Measurements from ENCODE around the gene PHLDA2. TPM values are rescaled to one million over a fixed set of nuclear protein-coding genes. Genes with fewer than 3 reads are reported as not detected.

Gene PHLDA2
- polyA plus RNA-seq, 2 donors: 19.6 to 61.7 TPM

DNA sequence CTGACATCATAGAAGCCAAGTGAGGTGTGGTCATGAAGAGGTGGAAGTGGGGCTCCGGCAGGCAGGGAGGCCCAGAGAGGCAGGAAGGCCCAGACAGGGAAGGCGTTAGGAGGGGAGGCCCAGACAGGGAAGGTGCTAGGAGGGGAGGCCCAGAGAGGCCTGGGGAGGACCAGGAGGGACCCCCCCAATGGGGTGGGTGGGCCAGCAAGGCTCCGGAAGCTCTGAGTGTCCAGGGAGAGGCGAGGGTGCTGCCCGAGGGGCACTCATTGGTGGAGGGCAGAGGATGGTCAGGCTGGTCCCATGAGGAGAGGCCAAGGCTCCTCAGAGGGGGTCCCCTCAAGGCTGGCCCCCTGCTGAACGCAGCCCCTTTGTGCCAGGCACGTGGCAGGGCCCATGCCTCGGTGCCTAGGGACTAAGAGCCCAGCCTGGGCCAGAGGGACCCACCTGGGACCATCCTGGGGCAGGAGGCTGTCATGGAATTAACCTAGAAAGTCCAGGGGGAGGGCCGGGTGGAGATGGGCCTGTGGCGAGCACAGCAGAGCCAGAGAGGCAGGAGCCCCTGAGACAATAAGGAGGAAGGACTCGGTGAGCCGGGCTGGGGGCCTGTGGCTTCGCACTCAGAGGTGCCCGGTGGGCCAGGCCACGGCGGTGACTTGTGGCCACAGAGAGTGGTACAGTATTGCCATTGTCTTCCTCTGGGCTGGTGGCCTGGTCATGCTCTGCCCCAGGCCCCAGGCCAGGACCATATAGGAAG is 12.2 kb downstream of the PHLDA2 start:
- Histone ChIP-seq H3K9me3 (ENCODE audit: control insufficient read depth in 2 of 2, insufficient read depth in 1 of 2, low read depth in 1 of 2, low read length in 1 of 2) (no peaks in the 10 kb centered on the region), H3K4me3 (ENCODE audit: low read depth in 1 of 2, low read length in 2 of 2) (no peak overlapping the region), H3K36me3 (ENCODE audit: control insufficient read depth in 2 of 2, insufficient read depth in 2 of 2, low read length in 1 of 2) (peaks cover 0 to 3% of the 10 kb centered on the region in 2 donors), H3K27me3 (ENCODE audit: control insufficient read depth in 1 of 2, insufficient read depth in 2 of 2, low read length in 2 of 2) (no peaks in the 10 kb centered on the region), H3K4me1 (ENCODE audit: control insufficient read depth in 2 of 2, insufficient read depth in 2 of 2, low read length in 1 of 2) (peaks cover 0 to 16% of the 10 kb centered on the region in 2 donors), H3K27ac (ENCODE audit: low read depth in 2 of 2, low read length in 1 of 2) (no peak overlapping the region)
- 92 to 94% methylated on average over 15 to 16 of the region's 16 CpGs for WGBS, 2 donors

DNA sequence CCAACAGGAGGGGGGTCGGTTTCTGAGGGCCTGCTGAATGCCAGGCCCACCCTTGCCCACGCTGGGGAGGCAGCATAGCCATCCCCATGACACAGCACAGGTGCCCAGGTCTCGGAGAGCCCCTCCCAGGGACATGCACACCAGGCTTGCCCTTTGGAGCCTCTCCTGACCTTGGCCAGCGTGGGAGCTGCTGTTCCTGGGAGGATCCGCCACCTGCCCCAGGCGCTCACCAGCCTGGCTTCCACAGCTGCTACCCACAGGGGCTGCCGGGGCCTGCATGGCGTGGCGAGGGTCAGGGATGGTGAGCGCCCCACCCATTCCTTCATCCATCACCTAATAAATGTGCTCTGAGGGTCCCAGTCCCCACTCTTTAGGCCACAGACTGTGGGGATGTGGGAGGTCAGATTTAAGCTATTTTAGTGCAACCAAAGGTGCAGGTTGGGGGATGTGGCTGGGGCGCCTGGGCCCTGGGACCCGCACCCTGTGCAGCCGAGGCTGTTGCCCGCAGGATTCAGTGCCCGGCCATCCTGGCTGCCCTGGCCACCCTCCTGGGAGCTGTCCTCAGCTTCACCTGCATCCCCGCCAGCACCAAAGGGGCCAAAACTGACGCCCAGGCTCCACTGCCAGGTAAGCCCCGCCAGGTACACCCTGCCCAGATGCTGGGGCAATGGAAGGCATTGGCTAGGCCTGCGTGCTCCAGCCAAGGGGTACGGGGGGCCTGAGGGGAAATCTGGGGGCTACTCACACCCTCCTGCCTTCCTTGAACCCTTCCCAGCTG is 12.9 kb downstream of the PHLDA2 start:
- Histone ChIP-seq H3K27me3 (ENCODE audit: control insufficient read depth in 1 of 2, insufficient read depth in 2 of 2, low read length in 2 of 2) (no peaks in the 10 kb centered on the region), H3K27ac (ENCODE audit: low read depth in 2 of 2, low read length in 1 of 2) (no peak overlapping the region), H3K4me1 (ENCODE audit: control insufficient read depth in 2 of 2, insufficient read depth in 2 of 2, low read length in 1 of 2) (peaks cover 0 to 24% of the 10 kb centered on the region in 2 donors), H3K4me3 (ENCODE audit: low read depth in 1 of 2, low read length in 2 of 2) (no peak overlapping the region), H3K36me3 (ENCODE audit: control insufficient read depth in 2 of 2, insufficient read depth in 2 of 2, low read length in 1 of 2) (peaks cover 0 to 3% of the 10 kb centered on the region in 2 donors), H3K9me3 (ENCODE audit: control insufficient read depth in 2 of 2, insufficient read depth in 1 of 2, low read depth in 1 of 2, low read length in 1 of 2) (no peaks in the 10 kb centered on the region)
- WGBS, 2 donors: 88 to 89% methylated on average over 20 of the region's 20 CpGs

DNA sequence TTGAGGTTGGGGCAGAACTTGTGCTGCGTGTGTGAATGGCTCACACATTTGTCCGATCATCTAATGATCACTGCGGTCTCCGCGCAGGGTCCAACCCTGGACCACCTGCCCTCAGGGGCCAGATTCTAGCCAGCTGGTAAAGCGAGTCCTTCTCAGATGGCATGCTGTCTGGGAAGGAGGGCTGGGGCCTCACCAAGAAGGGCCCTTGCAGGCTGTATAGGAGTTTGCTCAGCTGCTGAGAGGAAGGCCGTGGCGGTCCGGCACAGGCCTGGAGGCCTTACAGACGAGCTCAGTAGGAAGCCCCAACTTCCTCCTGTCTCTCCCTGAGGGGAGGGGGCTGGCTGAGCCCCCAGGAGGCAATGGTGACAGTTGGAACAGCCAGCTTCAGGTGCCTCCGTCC is 13.7 kb downstream of the PHLDA2 start:
- H3K9me3 ChIP-seq (ENCODE audit: control insufficient read depth in 2 of 2, insufficient read depth in 1 of 2, low read depth in 1 of 2, low read length in 1 of 2): no peaks in the 10 kb centered on the region
- H3K36me3 ChIP-seq (ENCODE audit: control insufficient read depth in 2 of 2, insufficient read depth in 2 of 2, low read length in 1 of 2): peaks cover 0 to 3% of the 10 kb centered on the region in 2 donors
- no peaks in the 10 kb centered on the region for H3K27me3 ChIP-seq (ENCODE audit: control insufficient read depth in 1 of 2, insufficient read depth in 2 of 2, low read length in 2 of 2)
- H3K4me1 ChIP-seq (ENCODE audit: control insufficient read depth in 2 of 2, insufficient read depth in 2 of 2, low read length in 1 of 2): peaks cover 3 to 26% of the 10 kb centered on the region in 2 donors
- H3K27ac ChIP-seq (ENCODE audit: low read depth in 2 of 2, low read length in 1 of 2): no peak overlapping the region
- no peak overlapping the region for H3K4me3 ChIP-seq (ENCODE audit: low read depth in 1 of 2, low read length in 2 of 2)
- 90 to 91% methylated on average over 11 of the region's 11 CpGs for WGBS, 2 donors

DNA sequence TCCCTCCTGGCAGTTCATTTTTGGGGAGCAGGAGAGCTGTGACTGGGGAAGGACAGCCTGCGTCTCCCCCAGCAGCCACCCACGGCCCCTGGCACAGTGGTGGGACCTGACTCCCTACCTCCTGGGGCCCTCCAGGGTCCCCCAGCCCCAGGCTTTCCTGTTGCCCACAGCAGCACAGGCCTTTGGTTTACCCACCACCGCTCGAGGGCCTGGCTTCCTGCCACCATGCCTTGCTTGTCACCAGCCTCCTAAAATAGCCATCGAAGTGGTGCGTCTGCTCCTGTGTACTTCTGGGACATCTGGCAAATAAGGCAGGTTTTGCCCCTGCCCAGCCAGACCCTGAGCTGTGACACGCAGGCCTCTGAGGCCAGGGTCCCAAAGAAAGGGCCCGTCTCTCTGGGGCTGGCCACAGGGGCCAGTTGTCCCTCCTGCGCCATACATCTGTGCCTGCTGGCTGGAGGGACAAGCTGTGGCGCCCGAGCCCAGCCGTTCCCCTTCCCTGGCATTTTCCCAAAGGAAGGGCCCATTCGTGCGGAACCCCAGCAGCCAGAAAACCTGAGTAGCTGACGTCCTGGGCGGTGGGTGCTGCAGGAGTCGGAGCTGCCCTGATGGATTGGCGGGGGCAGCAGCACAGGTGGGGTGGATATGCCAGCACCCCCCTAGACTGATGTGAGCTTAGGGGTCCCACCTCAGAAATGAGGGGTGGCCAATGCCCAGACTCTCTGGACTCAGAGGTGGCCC is 14.6 kb downstream of the PHLDA2 start:
- no peak overlapping the region for H3K27ac ChIP-seq (ENCODE audit: low read depth in 2 of 2, low read length in 1 of 2)
- peaks cover 3 to 26% of the 10 kb centered on the region in 2 donors for H3K4me1 ChIP-seq (ENCODE audit: control insufficient read depth in 2 of 2, insufficient read depth in 2 of 2, low read length in 1 of 2)
- H3K36me3 ChIP-seq (ENCODE audit: control insufficient read depth in 2 of 2, insufficient read depth in 2 of 2, low read length in 1 of 2): peaks cover 0 to 3% of the 10 kb centered on the region in 2 donors
- H3K27me3 ChIP-seq (ENCODE audit: control insufficient read depth in 1 of 2, insufficient read depth in 2 of 2, low read length in 2 of 2): no peaks in the 10 kb centered on the region
- no peak overlapping the region for H3K4me3 ChIP-seq (ENCODE audit: low read depth in 1 of 2, low read length in 2 of 2)
- WGBS, 2 donors: 77% methylated on average over 18 of the region's 18 CpGs
- no peaks in the 10 kb centered on the region for H3K9me3 ChIP-seq (ENCODE audit: control insufficient read depth in 2 of 2, insufficient read depth in 1 of 2, low read depth in 1 of 2, low read length in 1 of 2)

DNA sequence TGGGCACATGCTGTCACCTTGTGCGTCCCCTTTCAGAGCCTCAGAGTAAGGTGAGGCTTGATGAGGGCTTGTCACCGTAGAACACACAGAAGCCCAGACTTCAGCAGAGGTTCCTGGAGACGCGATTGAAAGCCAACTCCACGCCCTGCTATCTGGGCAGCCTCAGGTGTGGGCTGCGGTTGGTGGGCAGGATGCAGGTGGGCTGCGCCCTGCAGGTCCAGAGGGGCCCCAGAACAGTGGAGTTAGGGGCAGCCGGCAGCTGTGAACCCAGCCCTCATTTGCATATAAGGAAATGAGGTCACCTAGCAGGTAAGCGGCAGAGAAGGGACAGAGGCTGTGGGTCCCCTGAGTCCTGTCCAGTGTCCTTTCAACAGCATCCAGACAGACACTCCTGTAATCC is 15.4 kb downstream of the PHLDA2 start:
- Histone ChIP-seq H3K36me3 (ENCODE audit: control insufficient read depth in 2 of 2, insufficient read depth in 2 of 2, low read length in 1 of 2) (peaks cover 0 to 3% of the 10 kb centered on the region in 2 donors), H3K27ac (ENCODE audit: low read depth in 2 of 2, low read length in 1 of 2) (peak overlapping the region; percentile 2 to 96), H3K9me3 (ENCODE audit: control insufficient read depth in 2 of 2, insufficient read depth in 1 of 2, low read depth in 1 of 2, low read length in 1 of 2) (no peaks in the 10 kb centered on the region), H3K27me3 (ENCODE audit: control insufficient read depth in 1 of 2, insufficient read depth in 2 of 2, low read length in 2 of 2) (no peaks in the 10 kb centered on the region), H3K4me3 (ENCODE audit: low read depth in 1 of 2, low read length in 2 of 2) (no peak overlapping the region), H3K4me1 (ENCODE audit: control insufficient read depth in 2 of 2, insufficient read depth in 2 of 2, low read length in 1 of 2) (peaks cover 3 to 26% of the 10 kb centered on the region in 2 donors)
- 53 to 54% methylated on average over 9 of the region's 9 CpGs for WGBS, 2 donors

DNA sequence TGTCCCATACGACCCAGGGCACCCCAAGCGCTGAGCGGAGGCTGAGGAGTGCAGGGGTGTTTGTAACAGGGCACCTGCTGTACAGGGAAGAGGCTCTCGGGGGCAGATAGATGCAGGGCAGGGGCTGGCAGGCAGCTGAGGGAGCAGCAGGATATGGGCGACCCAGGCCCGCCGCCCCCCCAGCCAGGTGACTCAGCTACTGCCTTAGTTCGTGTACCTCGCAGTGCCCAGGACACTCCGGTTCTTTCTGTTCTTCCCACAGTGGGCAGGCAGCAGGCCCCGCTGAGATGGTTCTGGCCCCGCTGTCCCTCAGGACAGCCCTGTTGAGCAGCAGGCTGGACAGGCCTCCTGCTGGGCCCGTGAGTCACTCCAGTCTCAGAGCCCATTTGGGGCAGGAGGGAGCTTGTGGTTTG is 16.2 kb downstream of the PHLDA2 start:
- Histone ChIP-seq H3K4me1 (ENCODE audit: control insufficient read depth in 2 of 2, insufficient read depth in 2 of 2, low read length in 1 of 2) (peaks cover 3 to 26% of the 10 kb centered on the region in 2 donors), H3K4me3 (ENCODE audit: low read depth in 1 of 2, low read length in 2 of 2) (no peak overlapping the region), H3K36me3 (ENCODE audit: control insufficient read depth in 2 of 2, insufficient read depth in 2 of 2, low read length in 1 of 2) (no peaks in the 10 kb centered on the region), H3K27me3 (ENCODE audit: control insufficient read depth in 1 of 2, insufficient read depth in 2 of 2, low read length in 2 of 2) (no peaks in the 10 kb centered on the region), H3K9me3 (ENCODE audit: control insufficient read depth in 2 of 2, insufficient read depth in 1 of 2, low read depth in 1 of 2, low read length in 1 of 2) (no peaks in the 10 kb centered on the region), H3K27ac (ENCODE audit: low read depth in 2 of 2, low read length in 1 of 2) (peak overlapping the region; percentile 82 to 96)
- 58 to 62% methylated on average over 12 to 13 of the region's 13 CpGs for WGBS, 2 donors

DNA sequence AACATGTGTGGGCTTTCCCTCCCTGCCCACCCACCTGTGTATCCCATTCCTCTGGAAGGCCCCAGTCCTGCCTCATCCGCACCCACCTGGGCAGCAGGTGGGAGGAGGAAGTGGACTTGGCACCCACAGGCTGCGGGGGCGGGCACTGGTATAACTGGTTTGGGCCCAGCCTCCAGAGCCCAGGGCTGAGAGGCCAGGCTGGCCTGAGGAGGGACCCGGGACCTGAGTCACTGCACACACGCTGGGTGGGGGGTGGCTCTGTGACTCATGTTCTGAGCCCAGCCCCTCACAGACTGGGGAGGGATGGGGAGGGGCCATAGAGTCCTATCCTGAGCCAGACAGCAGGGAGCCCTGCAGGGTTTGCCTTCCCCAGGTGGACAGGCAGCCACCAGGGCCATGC is 16.7 kb downstream of the PHLDA2 start:
- H3K27me3 ChIP-seq (ENCODE audit: control insufficient read depth in 1 of 2, insufficient read depth in 2 of 2, low read length in 2 of 2): no peaks in the 10 kb centered on the region
- H3K4me3 ChIP-seq (ENCODE audit: low read depth in 1 of 2, low read length in 2 of 2): no peak overlapping the region
- H3K36me3 ChIP-seq (ENCODE audit: control insufficient read depth in 2 of 2, insufficient read depth in 2 of 2, low read length in 1 of 2): no peaks in the 10 kb centered on the region
- no peaks in the 10 kb centered on the region for H3K9me3 ChIP-seq (ENCODE audit: control insufficient read depth in 2 of 2, insufficient read depth in 1 of 2, low read depth in 1 of 2, low read length in 1 of 2)
- peaks cover 3 to 26% of the 10 kb centered on the region in 2 donors for H3K4me1 ChIP-seq (ENCODE audit: control insufficient read depth in 2 of 2, insufficient read depth in 2 of 2, low read length in 1 of 2)
- 29 to 43% methylated on average over 4 to 5 of the region's 5 CpGs for WGBS, 2 donors
- H3K27ac ChIP-seq (ENCODE audit: low read depth in 2 of 2, low read length in 1 of 2): peak overlapping the region; percentile 96 to 97

DNA sequence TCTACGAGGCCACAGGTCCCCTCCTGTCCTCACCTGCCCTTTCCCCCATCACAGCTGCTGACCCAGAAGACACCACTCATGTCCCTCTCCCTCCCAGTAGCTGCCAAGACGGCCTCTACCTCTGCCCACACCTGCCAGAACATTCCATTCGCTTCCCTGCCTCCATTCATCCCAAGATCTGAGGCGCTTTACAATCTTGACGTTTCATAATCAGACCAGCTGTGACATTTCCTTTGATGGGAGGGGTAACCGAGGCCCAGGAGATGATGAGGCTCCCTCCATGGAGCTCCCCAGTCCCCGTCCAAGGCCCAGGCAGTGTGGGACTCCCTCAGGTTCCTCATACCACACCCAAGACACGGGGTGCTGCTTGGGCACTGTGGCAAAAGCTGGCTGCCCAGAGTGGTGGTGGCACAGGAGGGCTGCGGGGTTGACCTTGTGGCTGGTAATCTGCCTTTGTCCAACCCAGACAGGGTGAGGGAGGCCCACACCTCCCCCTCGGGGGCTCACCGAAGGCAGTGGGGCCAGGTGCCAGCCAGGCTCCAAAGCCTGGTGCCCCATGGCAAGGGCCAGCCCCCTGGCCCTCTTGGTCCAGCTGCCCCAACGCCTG is 17.3 kb downstream of the PHLDA2 start:
- Histone ChIP-seq H3K27ac (ENCODE audit: low read depth in 2 of 2, low read length in 1 of 2) (peak overlapping the region; percentile 96 to 97), H3K4me3 (ENCODE audit: low read depth in 1 of 2, low read length in 2 of 2) (no peak overlapping the region)
- 41 to 54% methylated on average over 12 of the region's 12 CpGs for WGBS, 2 donors

More for the DNA sequence above, 17.3 kb downstream of the PHLDA2 start:
- no peaks in the 10 kb centered on the region for H3K9me3 ChIP-seq (ENCODE audit: control insufficient read depth in 2 of 2, insufficient read depth in 1 of 2, low read depth in 1 of 2, low read length in 1 of 2)
- H3K36me3 ChIP-seq (ENCODE audit: control insufficient read depth in 2 of 2, insufficient read depth in 2 of 2, low read length in 1 of 2): no peaks in the 10 kb centered on the region
- H3K27me3 ChIP-seq (ENCODE audit: control insufficient read depth in 1 of 2, insufficient read depth in 2 of 2, low read length in 2 of 2): no peaks in the 10 kb centered on the region
- peaks cover 3 to 26% of the 10 kb centered on the region in 2 donors for H3K4me1 ChIP-seq (ENCODE audit: control insufficient read depth in 2 of 2, insufficient read depth in 2 of 2, low read length in 1 of 2)
